Fibroblast of upper back skin (primary cell): ENCODE results near the gene KRTAP5-4.
"Not testable (repeated sequence)": the region's sequence is repeated elsewhere in the genome, so short reads cannot be mapped to it uniquely, and the experiment has no call there.

Source experiments
- DNase-seq: peaks from one replicate; pipeline ENCODE4 v3.0.0-alpha.2; 2013

KRTAP5-4 gene

GRCh38 chr11:1652771-1653540 is 31.0 kb upstream of the KRTAP5-4 start:
- DNase-seq = peak; percentile 42

- no peak for DNase-seq
Measured at GRCh38 chr11:1652442-1652770, 30.5 kb upstream of the KRTAP5-4 start.

- no peak for DNase-seq
Measured at GRCh38 chr11:1652026-1652425, 30.1 kb upstream of the KRTAP5-4 start.

GRCh38 chr11:1651411-1651980 is 29.6 kb upstream of the KRTAP5-4 start:
- DNase-seq = no peak

- DNase-seq = no peak
Measured at GRCh38 chr11:1650918-1651262, 29.0 kb upstream of the KRTAP5-4 start.

- no peak for DNase-seq
Measured at GRCh38 chr11:1650034-1650917, 28.3 kb upstream of the KRTAP5-4 start.

- no peak for DNase-seq
Measured at GRCh38 chr11:1648653-1649420, 26.9 kb upstream of the KRTAP5-4 start.

GRCh38 chr11:1647901-1648652 is 26.1 kb upstream of the KRTAP5-4 start:
- no peak for DNase-seq

- not testable (repeated sequence) for DNase-seq
Measured at GRCh38 chr11:1646540-1646939, 24.6 kb upstream of the KRTAP5-4 start.

GRCh38 chr11:1645357-1645821 is 23.5 kb upstream of the KRTAP5-4 start:
- DNase-seq = no peak

- DNase-seq = no peak
Measured at GRCh38 chr11:1644601-1645356, 22.8 kb upstream of the KRTAP5-4 start.

GRCh38 chr11:1643146-1643690 is 21.3 kb upstream of the KRTAP5-4 start:
- DNase-seq = no peak

- DNase-seq = no peak
Measured at GRCh38 chr11:1642288-1643145, 20.6 kb upstream of the KRTAP5-4 start.

- DNase-seq = no peak
Measured at GRCh38 chr11:1641096-1641495, 19.2 kb upstream of the KRTAP5-4 start.

GRCh38 chr11:1640076-1640946 is 18.4 kb upstream of the KRTAP5-4 start:
- DNase-seq = peak; percentile 12

- DNase-seq = no peak
Measured at GRCh38 chr11:1639666-1640065, 17.7 kb upstream of the KRTAP5-4 start.

GRCh38 chr11:1639102-1639620 is 17.2 kb upstream of the KRTAP5-4 start:
- no peak for DNase-seq

- DNase-seq = no peak
Measured at GRCh38 chr11:1638344-1638743, 16.4 kb upstream of the KRTAP5-4 start.

GRCh38 chr11:1637628-1638027 is 15.7 kb upstream of the KRTAP5-4 start:
- no peak for DNase-seq
